WERI-Rb-1 (cell line): ENCODE measurements around the gene C1QL1.

ENCODE experiments used
- DNase-seq: peaks from one replicate; pipeline ENCODE4 v3.0.0-alpha.2; 2020
- H3K27ac ChIP-seq: fragments of 250-450 bp; sonication (Bioruptor Pico); 2 replicates; pipeline ENCODE4 v1.5.1; 2020; ENCODE audit warnings: mild to moderate bottlenecking, moderate library complexity
- H3K27me3 ChIP-seq: fragments of 250-450 bp; sonication (Bioruptor Pico); 2 replicates; pipeline ENCODE4 v1.5.1; 2021; ENCODE audit warnings: mild to moderate bottlenecking, low read depth, moderate library complexity; ENCODE audit not compliant: insufficient read depth, severe bottlenecking
- H3K36me3 ChIP-seq: fragments of 250-450 bp; sonication (Bioruptor Pico); 2 replicates; pipeline ENCODE4 v1.5.1; 2020; ENCODE audit warnings: mild to moderate bottlenecking, moderate library complexity
- H3K4me3 ChIP-seq: 2 replicates; pipeline ENCODE4 v1.5.1; 2011; ENCODE audit warnings: low read depth, mild to moderate bottlenecking, control low read depth, low read length
- H3K9me3 ChIP-seq: fragments of 250-450 bp; sonication (Bioruptor Pico); 2 replicates; pipeline ENCODE4 v1.5.1; 2021; ENCODE audit warnings: mild to moderate bottlenecking, moderate library complexity; ENCODE audit not compliant: severe bottlenecking
- CTCF ChIP-seq: IDR thresholded peaks from 2 replicates; pipeline ENCODE4 v1.5.1; 2011; ENCODE audit warnings: low read depth, mild to moderate bottlenecking, control low read depth, inconsistent platforms, low read length

The C1QL1 gene

DNA sequence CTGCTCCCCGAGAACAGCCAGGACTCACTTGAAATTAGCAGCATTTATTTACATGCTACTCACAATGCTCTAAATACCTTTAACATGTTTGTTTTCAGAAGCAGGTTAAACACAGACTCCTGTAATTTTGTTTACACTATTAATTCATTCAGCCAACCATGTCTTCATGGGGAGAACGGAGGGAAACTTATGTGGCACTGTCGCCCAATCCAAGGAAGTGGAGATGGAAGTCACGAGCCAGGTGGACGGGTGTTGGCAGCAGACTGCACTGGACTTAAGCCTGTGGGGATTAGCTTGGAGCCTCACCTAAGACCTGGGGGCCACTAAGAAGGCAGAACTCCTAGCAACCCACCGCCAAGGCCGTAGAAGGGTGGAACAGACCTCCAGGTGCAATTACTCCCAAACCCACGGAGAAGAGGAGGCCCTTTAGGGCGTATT, 44.0 kb downstream of the C1QL1 start:
- TF ChIP-seq CTCF, result 0 out of 2 replicates have a peak, but pooled peaks have one; percentile 15
- Histone ChIP-seq H3K36me3 (peaks cover 43% of the 10 kb centered on the region), H3K27me3 (no peaks in the 10 kb centered on the region), H3K4me3 (no peak overlapping the region), H3K9me3 (no peaks in the 10 kb centered on the region), H3K27ac (peak overlapping the region; percentile 52)
- peak; percentile 92 for DNase-seq

GRCh38 chr17:44922746-44923470, 45.2 kb downstream of the C1QL1 start:
- DNase-seq, result no peak
- no peaks in the 10 kb centered on the region for H3K27me3 ChIP-seq
- no peak overlapping the region for H3K27ac ChIP-seq
- TF ChIP-seq CTCF, result no peak
- no peak overlapping the region for H3K4me3 ChIP-seq
- no peaks in the 10 kb centered on the region for H3K9me3 ChIP-seq
- peaks cover 31% of the 10 kb centered on the region for H3K36me3 ChIP-seq

GRCh38 chr17:44922136-44922535, 46.0 kb downstream of the C1QL1 start:
- Histone ChIP-seq H3K27ac (no peak overlapping the region), H3K27me3 (no peaks in the 10 kb centered on the region), H3K9me3 (no peaks in the 10 kb centered on the region), H3K4me3 (no peak overlapping the region), H3K36me3 (peaks cover 23% of the 10 kb centered on the region)
- no peak for TF ChIP-seq CTCF
- DNase-seq, result no peak

DNA sequence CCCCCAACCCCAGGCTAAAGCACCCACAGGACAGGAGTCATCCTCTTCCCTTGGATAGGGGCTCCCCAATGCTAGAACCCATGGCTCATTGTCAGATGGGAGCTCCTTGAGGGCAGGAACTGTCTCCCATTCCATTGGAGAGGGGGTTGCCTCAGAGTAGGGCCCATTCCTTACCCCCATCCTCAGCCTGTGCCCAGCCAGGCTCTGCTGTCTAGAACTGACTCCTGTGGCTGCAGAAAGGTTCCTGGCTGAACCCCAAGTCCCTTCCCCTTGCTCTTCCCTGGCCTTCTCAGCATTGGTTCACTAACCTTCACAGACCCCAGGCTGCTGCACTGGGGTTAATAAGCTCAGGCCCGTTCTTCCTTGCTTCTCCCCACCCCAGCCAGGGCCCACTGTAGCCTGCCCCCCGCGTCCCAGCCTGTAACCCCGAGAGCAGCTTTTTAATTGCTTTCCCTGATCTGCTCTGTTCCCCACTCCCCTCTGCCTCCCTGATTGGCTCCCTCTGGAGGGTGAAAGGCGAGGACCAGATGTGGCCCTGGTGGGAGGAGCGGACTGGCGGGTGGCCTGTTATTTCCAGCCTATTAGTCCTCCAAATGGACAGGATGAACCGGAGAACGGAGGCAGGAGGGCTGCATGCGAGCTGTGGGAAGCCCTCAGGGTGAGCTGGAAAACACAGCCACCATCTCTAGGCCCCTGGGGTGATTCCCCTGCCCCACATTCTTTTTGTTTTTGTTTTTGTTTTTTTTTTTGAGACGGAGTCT, 46.8 kb downstream of the C1QL1 start:
- Histone ChIP-seq H3K27me3 (no peaks in the 10 kb centered on the region), H3K9me3 (no peaks in the 10 kb centered on the region), H3K4me3 (no peak overlapping the region), H3K27ac (no peak overlapping the region), H3K36me3 (peaks cover 15% of the 10 kb centered on the region)
- DNase-seq, result peak; percentile 56
- no peak for TF ChIP-seq CTCF

- H3K9me3 ChIP-seq, result no peaks in the 10 kb centered on the region
- H3K36me3 ChIP-seq, result peaks cover 7% of the 10 kb centered on the region
- no peak overlapping the region for H3K27ac ChIP-seq
- no peak for TF ChIP-seq CTCF
- H3K27me3 ChIP-seq, result no peaks in the 10 kb centered on the region
- H3K4me3 ChIP-seq, result no peak overlapping the region
- no peak for DNase-seq
Observed at GRCh38 chr17:44920565-44920940, 47.5 kb downstream of the C1QL1 start.
